Measurements from ENCODE around the gene PCDH15.

DNA sequence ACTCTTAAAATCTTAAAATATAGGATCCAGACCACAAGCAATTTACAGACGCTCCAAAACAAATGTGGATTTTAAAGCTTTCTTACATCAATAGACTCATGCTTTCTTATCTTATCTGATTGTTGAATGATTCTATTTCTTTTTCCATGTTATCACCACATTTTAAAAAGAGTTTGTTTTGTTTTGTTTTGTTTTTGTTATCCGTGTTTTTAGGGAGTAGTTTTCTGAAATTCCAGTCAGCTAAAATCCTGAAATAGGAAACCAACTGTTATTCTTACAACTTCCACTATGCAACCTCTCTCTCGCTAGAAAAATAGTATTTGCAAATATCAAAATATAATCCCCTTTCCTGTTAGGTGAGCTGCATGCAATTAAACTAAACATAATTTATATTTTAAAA lies 251.0 kb downstream of the PCDH15 start:
- TF ChIP-seq, protein P1, sequence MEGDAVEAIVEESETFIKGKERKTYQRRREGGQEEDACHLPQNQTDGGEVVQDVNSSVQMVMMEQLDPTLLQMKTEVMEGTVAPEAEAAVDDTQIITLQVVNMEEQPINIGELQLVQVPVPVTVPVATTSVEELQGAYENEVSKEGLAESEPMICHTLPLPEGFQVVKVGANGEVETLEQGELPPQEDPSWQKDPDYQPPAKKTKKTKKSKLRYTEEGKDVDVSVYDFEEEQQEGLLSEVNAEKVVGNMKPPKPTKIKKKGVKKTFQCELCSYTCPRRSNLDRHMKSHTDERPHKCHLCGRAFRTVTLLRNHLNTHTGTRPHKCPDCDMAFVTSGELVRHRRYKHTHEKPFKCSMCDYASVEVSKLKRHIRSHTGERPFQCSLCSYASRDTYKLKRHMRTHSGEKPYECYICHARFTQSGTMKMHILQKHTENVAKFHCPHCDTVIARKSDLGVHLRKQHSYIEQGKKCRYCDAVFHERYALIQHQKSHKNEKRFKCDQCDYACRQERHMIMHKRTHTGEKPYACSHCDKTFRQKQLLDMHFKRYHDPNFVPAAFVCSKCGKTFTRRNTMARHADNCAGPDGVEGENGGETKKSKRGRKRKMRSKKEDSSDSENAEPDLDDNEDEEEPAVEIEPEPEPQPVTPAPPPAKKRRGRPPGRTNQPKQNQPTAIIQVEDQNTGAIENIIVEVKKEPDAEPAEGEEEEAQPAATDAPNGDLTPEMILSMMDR (IDR thresholded peaks at IDR 0.05; ENCODE audit: insufficient read depth, low read length, poor library complexity, severe bottlenecking), result no peak
- TF ChIP-seq EZH2phosphoT487 (conservative IDR thresholded peaks at IDR 0.05; ENCODE audit: low read length), result no peak
